ENCODE results near the gene PTCSC3. TPM values are rescaled to one million over a fixed set of nuclear protein-coding genes. Genes with fewer than 3 reads are reported as not detected.
"Not testable (repeated sequence)": the region's sequence is repeated elsewhere in the genome, so short reads cannot be mapped to it uniquely, and the experiment has no call there.

Gene PTCSC3
- total RNA-seq, 1 donor from 2014 or later, result not detected

- peaks cover 5% of the 10 kb centered on the region for H3K27me3 ChIP-seq (ENCODE audit: low read depth)
- no peak overlapping the region for H3K27ac ChIP-seq (replicated peaks)
- no peaks in the 10 kb centered on the region for H3K4me1 ChIP-seq
- H3K9me3 ChIP-seq (replicated peaks), result no peaks in the 10 kb centered on the region
- H3K4me3 ChIP-seq, result no peak overlapping the region
- intact Hi-C loops (cut with micrococcal nuclease), result no loop called here
- no peak for DNase-seq
- H3K36me3 ChIP-seq, result no peaks in the 10 kb centered on the region
- no peak for TF ChIP-seq CTCF (IDR thresholded peaks at IDR 0.05; ENCODE audit: borderline replicate concordance)
Observed at GRCh38 chr14:36105401-36105800, 71.1 kb downstream of the PTCSC3 start.

DNA sequence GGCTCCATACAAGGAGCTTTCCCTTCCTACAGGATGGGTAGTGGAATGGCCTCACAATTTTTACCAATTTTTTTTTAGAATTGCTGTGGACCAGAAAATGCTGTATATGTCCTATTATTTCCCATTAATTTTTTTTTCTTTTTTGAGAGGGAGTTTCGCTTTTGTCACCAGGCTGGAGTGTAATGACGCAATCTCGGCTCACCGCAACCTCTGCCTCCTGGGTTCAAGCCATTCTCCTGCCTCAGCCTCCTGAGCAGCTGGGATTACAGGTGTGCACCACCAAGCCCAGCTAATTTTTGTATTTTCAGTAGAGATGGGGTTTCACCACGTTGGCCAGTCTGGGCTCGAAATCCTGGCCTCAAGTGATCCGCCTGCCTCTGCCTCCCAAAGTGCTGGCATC is 72.3 kb downstream of the PTCSC3 start:
- H3K36me3 ChIP-seq; H3K4me1 ChIP-seq; H3K9me3 ChIP-seq (replicated peaks); intact Hi-C loops (cut with micrococcal nuclease); DNase-seq; H3K27ac ChIP-seq (replicated peaks); H3K27me3 ChIP-seq (ENCODE audit: low read depth); H3K4me3 ChIP-seq: not testable (repeated sequence)

DNA sequence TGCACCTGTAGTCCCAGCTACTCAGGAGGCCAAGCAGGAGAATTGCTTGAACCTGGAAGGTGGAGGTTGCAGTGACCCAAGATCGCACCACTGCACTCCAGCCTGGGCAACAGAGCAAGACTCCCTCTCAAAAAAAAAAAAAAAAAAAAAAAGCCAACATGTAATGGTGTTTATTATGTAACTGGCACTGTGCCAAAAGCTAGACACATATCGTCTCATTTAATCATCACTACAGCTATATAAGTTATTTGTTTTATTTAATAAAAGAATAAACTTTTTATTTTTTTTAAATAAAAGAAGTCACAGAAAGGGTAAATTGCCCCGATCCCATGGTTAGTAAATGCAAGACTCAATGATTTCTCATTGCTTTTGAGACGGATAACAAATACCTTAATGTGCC is 76.9 kb downstream of the PTCSC3 start:
- Histone ChIP-seq H3K27ac (replicated peaks) (no peak overlapping the region), H3K27me3 (ENCODE audit: low read depth) (peaks cover 14% of the 10 kb centered on the region), H3K36me3 (no peaks in the 10 kb centered on the region), H3K4me1 (no peaks in the 10 kb centered on the region), H3K4me3 (no peak overlapping the region), H3K9me3 (replicated peaks) (no peaks in the 10 kb centered on the region)
- TF ChIP-seq CTCF (IDR thresholded peaks at IDR 0.05; ENCODE audit: borderline replicate concordance), result no peak
- no peak for DNase-seq
- intact Hi-C loops (cut with micrococcal nuclease), result no loop called here

DNA sequence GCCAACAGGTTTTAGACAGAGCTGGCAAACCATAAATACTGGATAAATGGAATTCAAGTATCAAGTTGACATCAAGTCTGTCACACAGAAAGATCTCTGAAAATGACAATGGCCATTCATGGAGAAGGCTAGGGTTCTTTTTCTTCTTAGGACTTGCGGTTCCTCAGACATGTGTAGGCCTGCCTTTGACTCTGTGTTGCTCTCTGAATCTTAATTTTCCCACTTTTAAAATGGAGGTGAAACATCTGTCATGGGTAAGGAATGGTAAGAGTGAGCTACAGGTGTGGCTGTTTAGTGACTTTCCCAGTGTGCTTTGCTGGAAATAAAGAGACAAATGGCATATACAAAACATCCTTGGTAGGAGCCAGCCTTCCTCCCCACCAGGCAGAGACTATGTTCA is 79.2 kb downstream of the PTCSC3 start:
- H3K27me3 ChIP-seq (ENCODE audit: low read depth), result peaks cover 9% of the 10 kb centered on the region
- H3K4me1 ChIP-seq, result no peaks in the 10 kb centered on the region
- H3K4me3 ChIP-seq, result no peak overlapping the region
- H3K9me3 ChIP-seq (replicated peaks), result no peaks in the 10 kb centered on the region
- H3K36me3 ChIP-seq, result no peaks in the 10 kb centered on the region
- no peak for TF ChIP-seq CTCF (IDR thresholded peaks at IDR 0.05; ENCODE audit: borderline replicate concordance)
- no peak overlapping the region for H3K27ac ChIP-seq (replicated peaks)
- intact Hi-C loops (cut with micrococcal nuclease), result no loop called here
- DNase-seq, result no peak

GRCh38 chr14:36096090-36096489 is 80.4 kb downstream of the PTCSC3 start:
- H3K36me3 ChIP-seq, result no peaks in the 10 kb centered on the region
- TF ChIP-seq CTCF (IDR thresholded peaks at IDR 0.05; ENCODE audit: borderline replicate concordance), result no peak
- no peak for DNase-seq
- H3K27me3 ChIP-seq (ENCODE audit: low read depth), result peaks cover 9% of the 10 kb centered on the region
- H3K27ac ChIP-seq (replicated peaks), result no peak overlapping the region
- H3K9me3 ChIP-seq (replicated peaks), result no peaks in the 10 kb centered on the region
- no peak overlapping the region for H3K4me3 ChIP-seq
- H3K4me1 ChIP-seq, result no peaks in the 10 kb centered on the region
- intact Hi-C loops (cut with micrococcal nuclease), result no loop called here

- Histone ChIP-seq H3K4me3 (no peak overlapping the region), H3K9me3 (replicated peaks) (no peaks in the 10 kb centered on the region), H3K27me3 (ENCODE audit: low read depth) (peaks cover 9% of the 10 kb centered on the region), H3K36me3 (no peaks in the 10 kb centered on the region), H3K27ac (replicated peaks) (no peak overlapping the region), H3K4me1 (no peaks in the 10 kb centered on the region)
- no peak for TF ChIP-seq CTCF (IDR thresholded peaks at IDR 0.05; ENCODE audit: borderline replicate concordance)
- intact Hi-C loops (cut with micrococcal nuclease), result no loop called here
- no peak for DNase-seq
Observed at GRCh38 chr14:36094963-36095362, 81.6 kb downstream of the PTCSC3 start.
